GM23338 (cell line): ENCODE results near the gene NPTXR. TPM values are rescaled to one million over a fixed set of nuclear protein-coding genes. Genes with fewer than 3 reads are reported as not detected.

ENCODE experiments used
- ATAC-seq: fragments of 200-7000 bp; cut with Tn5 transposase; 3 replicates; pipeline ENCODE4 v1.9.1; 2020
- DNase-seq: peaks from one replicate; pipeline ENCODE4 v3.0.0-alpha.2; 2015; ENCODE audit warnings: low spot score
- H2AFZ ChIP-seq: fragments of 200-600 bp; sonication (generic); 2 replicates; pipeline ENCODE4 v1.8.0; 2016; ENCODE audit warnings: antibody characterized with exemption, mild to moderate bottlenecking, moderate library complexity
- H3F3A ChIP-seq: fragments of 200-600 bp; sonication (generic); replicated peaks from 2 replicates; pipeline ENCODE4 v1.8.0; 2017; ENCODE audit warnings: antibody characterized with exemption, mixed run types, low read depth
- H3K27ac ChIP-seq: fragments of 200-600 bp; sonication (generic); 2 replicates; pipeline ENCODE4 v1.6.1; 2016; ENCODE audit warnings: low read depth
- H3K27me3 ChIP-seq: fragments of 200-600 bp; sonication (generic); 2 replicates; pipeline ENCODE4 v1.8.0; 2016; ENCODE audit warnings: mild to moderate bottlenecking, mixed run types, moderate library complexity; ENCODE audit not compliant: insufficient read depth
- H3K36me3 ChIP-seq: fragments of 200-600 bp; sonication (generic); 2 replicates; pipeline ENCODE4 v1.8.0; 2016; ENCODE audit warnings: mild to moderate bottlenecking; ENCODE audit not compliant: insufficient read depth
- H3K4me1 ChIP-seq: fragments of 200-600 bp; sonication (generic); 2 replicates; pipeline ENCODE4 v1.8.0; 2016; ENCODE audit warnings: mild to moderate bottlenecking, moderate library complexity; ENCODE audit not compliant: insufficient read depth
- H3K4me2 ChIP-seq: fragments of 200-600 bp; sonication (generic); 2 replicates; pipeline ENCODE4 v1.7.1; 2017; ENCODE audit warnings: mixed run types
- H3K4me3 ChIP-seq: fragments of 200-600 bp; sonication (generic); 2 replicates; pipeline ENCODE4 v1.6.1; 2016; ENCODE audit warnings: mixed run types
- H3K79me2 ChIP-seq: fragments of 200-600 bp; sonication (generic); replicated peaks from 2 replicates; pipeline ENCODE4 v1.8.0; 2017; ENCODE audit warnings: mild to moderate bottlenecking; ENCODE audit not compliant: insufficient read depth
- H3K9me2 ChIP-seq: fragments of 200-600 bp; sonication (generic); 2 replicates; pipeline ENCODE4 v1.8.0; 2017; ENCODE audit not compliant: insufficient read depth
- H4K20me1 ChIP-seq: fragments of 200-600 bp; sonication (generic); replicated peaks from 2 replicates; pipeline ENCODE4 v1.8.0; 2017; ENCODE audit warnings: mild to moderate bottlenecking; ENCODE audit not compliant: insufficient read depth
- H3K27ac Mint-ChIP-seq: 2 replicates; pipeline ENCODE4 v1.8.0; 2020; ENCODE audit warnings: inconsistent platforms, mild to moderate bottlenecking, moderate library complexity, mixed read lengths
- H3K27me3 Mint-ChIP-seq: 3 replicates; pipeline ENCODE4 v1.8.0; 2022; ENCODE audit warnings: low read depth, mild to moderate bottlenecking, moderate library complexity, mixed read lengths, inconsistent platforms; ENCODE audit not compliant: insufficient read depth, poor library complexity
- H3K36me3 Mint-ChIP-seq: 3 replicates; pipeline ENCODE4 v1.8.0; 2021; ENCODE audit warnings: low read depth, mild to moderate bottlenecking, inconsistent platforms, moderate library complexity, mixed read lengths
- H3K4me1 Mint-ChIP-seq: 3 replicates; pipeline ENCODE4 v1.8.0; 2020; ENCODE audit warnings: mild to moderate bottlenecking, inconsistent platforms, mixed read lengths
- H3K4me3 Mint-ChIP-seq: 3 replicates; pipeline ENCODE4 v1.8.0; 2021; ENCODE audit warnings: moderate library complexity, mild to moderate bottlenecking, inconsistent platforms, mixed read lengths
- H3K9me3 Mint-ChIP-seq: 3 replicates; pipeline ENCODE4 v1.8.0; 2020; ENCODE audit warnings: moderate library complexity, mild to moderate bottlenecking, inconsistent platforms, mixed read lengths
- CREB1 ChIP-seq: fragments of 250-450 bp; sonication (Bioruptor Pico); IDR thresholded peaks from 2 replicates; pipeline ENCODE4 v1.5.0; 2020; ENCODE audit warnings: low read depth, mild to moderate bottlenecking, moderate library complexity
- EZH2 ChIP-seq: fragments of 200-600 bp; sonication (generic); IDR thresholded peaks from one replicate; pipeline ENCODE4 v1.8.0; 2017; ENCODE audit warnings: antibody characterized with exemption, mild to moderate bottlenecking, low read depth; ENCODE audit not compliant: unreplicated experiment
- EZH2phosphoT487 ChIP-seq: fragments of 200-600 bp; sonication (generic); IDR thresholded peaks from one replicate; pipeline ENCODE4 v1.8.1; 2018; ENCODE audit warnings: antibody characterized with exemption; ENCODE audit not compliant: unreplicated experiment
- JUNB ChIP-seq: IDR thresholded peaks from one replicate; pipeline ENCODE4 v1.6.1; 2016; ENCODE audit warnings: antibody characterized with exemption; ENCODE audit not compliant: unreplicated experiment
- NANOG ChIP-seq: IDR thresholded peaks from 2 replicates; pipeline ENCODE4 v1.6.1; 2016; ENCODE audit warnings: antibody characterized with exemption, borderline replicate concordance
- POLR2AphosphoS5 ChIP-seq: IDR thresholded peaks from 2 replicates; pipeline ENCODE4 v1.6.1; 2016; ENCODE audit warnings: antibody characterized with exemption, low read depth
- STAT1 ChIP-seq: IDR thresholded peaks from one replicate; pipeline ENCODE4 v1.6.1; 2016; ENCODE audit warnings: antibody characterized with exemption; ENCODE audit not compliant: unreplicated experiment
- ZNF114 ChIP-seq: fragments of 250-450 bp; sonication (Bioruptor Pico); IDR thresholded peaks from 2 replicates; pipeline ENCODE4 v1.5.0; 2020; ENCODE audit warnings: mild to moderate bottlenecking, moderate library complexity
- ZNF331 ChIP-seq: fragments of 250-450 bp; sonication (Bioruptor Pico); IDR thresholded peaks from 2 replicates; pipeline ENCODE4 v1.5.0; 2020; ENCODE audit warnings: low read depth, mild to moderate bottlenecking, moderate library complexity
- polyA plus RNA-seq: library from polyadenylated mRNA; unstranded; fragments of >200 nt; fragmentation: Nextera tagmentation; extraction: Ambion mirVana; gene quantifications from 2 replicates; pipeline ENCODE4 v1.2.1, GENCODE V29; 2016
- total RNA-seq: library from RNA; depleted of rRNA; stranded (reverse); fragments of >200 nt; shearing (Covaris generic); gene quantifications from 2 replicates; pipeline ENCODE4 v1.2.3, GENCODE V29; 2014
- TF ChIP-seq, protein P1 (sequence below): IDR thresholded peaks from 2 replicates; pipeline ENCODE4 v1.6.1; 2016; ENCODE audit warnings: antibody characterized with exemption
- TF ChIP-seq, protein P2 (sequence below): fragments of 250-450 bp; sonication (Bioruptor Pico); IDR thresholded peaks from 2 replicates; pipeline ENCODE4 v1.5.0; 2020; ENCODE audit warnings: mild to moderate bottlenecking, moderate library complexity
- TF ChIP-seq, protein P3 (sequence below): IDR thresholded peaks from one replicate; pipeline ENCODE4 v1.6.1; 2018; ENCODE audit warnings: antibody characterized with exemption; ENCODE audit not compliant: unreplicated experiment

Gene NPTXR
- total and polyA plus RNA-seq, 2 experiments from 2014 or later = 0.89 to 13.4 TPM

DNA sequence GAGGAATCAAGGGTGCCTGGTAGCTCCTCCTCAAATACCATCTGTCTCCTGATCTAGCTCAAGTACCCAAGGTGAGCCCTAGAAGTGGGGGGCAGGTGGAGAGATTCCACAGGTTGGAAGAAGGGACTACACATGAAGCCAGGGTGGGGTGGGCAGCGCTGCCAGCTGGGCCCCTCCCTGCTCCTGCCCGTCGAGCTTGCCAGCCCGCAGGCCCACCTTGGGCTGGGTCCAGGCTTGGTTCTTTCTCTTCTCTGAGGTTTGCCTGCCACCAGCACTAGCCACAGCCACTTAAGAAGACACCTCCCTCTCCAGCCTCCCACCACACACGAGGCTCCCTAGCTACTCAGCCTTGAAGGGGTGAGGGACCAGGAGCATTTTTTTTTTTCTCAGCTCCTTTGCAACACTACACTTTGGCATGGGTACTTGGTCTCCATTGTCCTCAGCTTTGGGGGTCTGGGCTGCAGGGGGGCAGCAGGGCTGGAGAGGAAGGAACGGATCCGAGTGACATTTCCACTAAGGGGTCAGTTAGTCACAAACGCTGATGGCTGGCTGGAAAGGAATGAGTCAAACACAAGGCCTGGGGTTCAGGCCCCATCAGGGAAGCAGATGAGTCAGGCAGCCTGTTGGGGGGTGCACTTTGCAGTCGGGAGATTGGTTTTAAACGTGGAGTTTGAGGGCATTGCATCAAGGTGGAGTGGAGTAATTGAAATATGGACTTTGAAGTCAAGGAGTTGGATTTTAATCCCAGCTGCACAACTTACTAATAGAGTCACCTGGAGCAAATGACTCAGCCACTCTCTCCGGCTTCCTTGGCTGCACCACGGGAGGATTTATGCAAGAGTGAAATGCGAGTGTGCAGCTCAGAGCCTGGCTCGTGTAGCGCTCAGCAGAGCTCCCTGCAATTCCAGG, 7.4 kb upstream of the NPTXR start:
- no peak for ATAC-seq
- H3K27me3 Mint-ChIP-seq = peaks cover 3% of the 10 kb centered on the region
- peaks cover 6% of the 10 kb centered on the region for H3K27me3 ChIP-seq

More for the DNA sequence above, 7.4 kb upstream of the NPTXR start:
- no peak overlapping the region for H3K4me3 ChIP-seq
- H3K9me2 ChIP-seq = no peaks in the 10 kb centered on the region
- DNase-seq = no peak
- H3K36me3 ChIP-seq = no peaks in the 10 kb centered on the region
- TF ChIP-seq, protein P1, sequence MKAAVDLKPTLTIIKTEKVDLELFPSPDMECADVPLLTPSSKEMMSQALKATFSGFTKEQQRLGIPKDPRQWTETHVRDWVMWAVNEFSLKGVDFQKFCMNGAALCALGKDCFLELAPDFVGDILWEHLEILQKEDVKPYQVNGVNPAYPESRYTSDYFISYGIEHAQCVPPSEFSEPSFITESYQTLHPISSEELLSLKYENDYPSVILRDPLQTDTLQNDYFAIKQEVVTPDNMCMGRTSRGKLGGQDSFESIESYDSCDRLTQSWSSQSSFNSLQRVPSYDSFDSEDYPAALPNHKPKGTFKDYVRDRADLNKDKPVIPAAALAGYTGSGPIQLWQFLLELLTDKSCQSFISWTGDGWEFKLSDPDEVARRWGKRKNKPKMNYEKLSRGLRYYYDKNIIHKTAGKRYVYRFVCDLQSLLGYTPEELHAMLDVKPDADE = no peak
- no peak for TF ChIP-seq CREB1 (CRISPR knock-in tag)
- TF ChIP-seq ZNF331 (CRISPR knock-in tag) = no peak
- TF ChIP-seq, protein P2, sequence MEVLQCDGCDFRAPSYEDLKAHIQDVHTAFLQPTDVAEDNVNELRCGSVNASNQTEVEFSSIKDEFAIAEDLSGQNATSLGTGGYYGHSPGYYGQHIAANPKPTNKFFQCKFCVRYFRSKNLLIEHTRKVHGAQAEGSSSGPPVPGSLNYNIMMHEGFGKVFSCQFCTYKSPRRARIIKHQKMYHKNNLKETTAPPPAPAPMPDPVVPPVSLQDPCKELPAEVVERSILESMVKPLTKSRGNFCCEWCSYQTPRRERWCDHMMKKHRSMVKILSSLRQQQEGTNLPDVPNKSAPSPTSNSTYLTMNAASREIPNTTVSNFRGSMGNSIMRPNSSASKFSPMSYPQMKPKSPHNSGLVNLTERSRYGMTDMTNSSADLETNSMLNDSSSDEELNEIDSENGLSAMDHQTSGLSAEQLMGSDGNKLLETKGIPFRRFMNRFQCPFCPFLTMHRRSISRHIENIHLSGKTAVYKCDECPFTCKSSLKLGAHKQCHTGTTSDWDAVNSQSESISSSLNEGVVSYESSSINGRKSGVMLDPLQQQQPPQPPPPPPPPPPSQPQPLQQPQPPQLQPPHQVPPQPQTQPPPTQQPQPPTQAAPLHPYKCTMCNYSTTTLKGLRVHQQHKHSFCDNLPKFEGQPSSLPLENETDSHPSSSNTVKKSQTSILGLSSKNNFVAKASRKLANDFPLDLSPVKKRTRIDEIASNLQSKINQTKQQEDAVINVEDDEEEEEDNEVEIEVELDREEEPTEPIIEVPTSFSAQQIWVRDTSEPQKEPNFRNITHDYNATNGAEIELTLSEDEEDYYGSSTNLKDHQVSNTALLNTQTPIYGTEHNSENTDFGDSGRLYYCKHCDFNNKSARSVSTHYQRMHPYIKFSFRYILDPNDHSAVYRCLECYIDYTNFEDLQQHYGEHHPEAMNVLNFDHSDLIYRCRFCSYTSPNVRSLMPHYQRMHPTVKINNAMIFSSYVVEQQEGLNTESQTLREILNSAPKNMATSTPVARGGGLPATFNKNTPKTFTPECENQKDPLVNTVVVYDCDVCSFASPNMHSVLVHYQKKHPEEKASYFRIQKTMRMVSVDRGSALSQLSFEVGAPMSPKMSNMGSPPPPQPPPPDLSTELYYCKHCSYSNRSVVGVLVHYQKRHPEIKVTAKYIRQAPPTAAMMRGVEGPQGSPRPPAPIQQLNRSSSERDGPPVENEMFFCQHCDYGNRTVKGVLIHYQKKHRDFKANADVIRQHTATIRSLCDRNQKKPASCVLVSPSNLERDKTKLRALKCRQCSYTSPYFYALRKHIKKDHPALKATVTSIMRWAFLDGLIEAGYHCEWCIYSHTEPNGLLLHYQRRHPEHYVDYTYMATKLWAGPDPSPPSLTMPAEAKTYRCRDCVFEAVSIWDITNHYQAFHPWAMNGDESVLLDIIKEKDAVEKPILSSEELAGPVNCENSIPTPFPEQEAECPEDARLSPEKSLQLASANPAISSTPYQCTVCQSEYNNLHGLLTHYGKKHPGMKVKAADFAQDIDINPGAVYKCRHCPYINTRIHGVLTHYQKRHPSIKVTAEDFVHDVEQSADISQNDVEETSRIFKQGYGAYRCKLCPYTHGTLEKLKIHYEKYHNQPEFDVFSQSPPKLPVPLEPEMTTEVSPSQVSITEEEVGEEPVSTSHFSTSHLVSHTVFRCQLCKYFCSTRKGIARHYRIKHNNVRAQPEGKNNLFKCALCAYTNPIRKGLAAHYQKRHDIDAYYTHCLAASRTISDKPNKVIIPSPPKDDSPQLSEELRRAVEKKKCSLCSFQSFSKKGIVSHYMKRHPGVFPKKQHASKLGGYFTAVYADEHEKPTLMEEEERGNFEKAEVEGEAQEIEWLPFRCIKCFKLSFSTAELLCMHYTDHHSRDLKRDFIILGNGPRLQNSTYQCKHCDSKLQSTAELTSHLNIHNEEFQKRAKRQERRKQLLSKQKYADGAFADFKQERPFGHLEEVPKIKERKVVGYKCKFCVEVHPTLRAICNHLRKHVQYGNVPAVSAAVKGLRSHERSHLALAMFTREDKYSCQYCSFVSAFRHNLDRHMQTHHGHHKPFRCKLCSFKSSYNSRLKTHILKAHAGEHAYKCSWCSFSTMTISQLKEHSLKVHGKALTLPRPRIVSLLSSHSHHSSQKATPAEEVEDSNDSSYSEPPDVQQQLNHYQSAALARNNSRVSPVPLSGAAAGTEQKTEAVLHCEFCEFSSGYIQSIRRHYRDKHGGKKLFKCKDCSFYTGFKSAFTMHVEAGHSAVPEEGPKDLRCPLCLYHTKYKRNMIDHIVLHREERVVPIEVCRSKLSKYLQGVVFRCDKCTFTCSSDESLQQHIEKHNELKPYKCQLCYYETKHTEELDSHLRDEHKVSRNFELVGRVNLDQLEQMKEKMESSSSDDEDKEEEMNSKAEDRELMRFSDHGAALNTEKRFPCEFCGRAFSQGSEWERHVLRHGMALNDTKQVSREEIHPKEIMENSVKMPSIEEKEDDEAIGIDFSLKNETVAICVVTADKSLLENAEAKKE = no peak
- TF ChIP-seq JUNB = no peak
- no peak for TF ChIP-seq EZH2phosphoT487
- TF ChIP-seq, protein P3, sequence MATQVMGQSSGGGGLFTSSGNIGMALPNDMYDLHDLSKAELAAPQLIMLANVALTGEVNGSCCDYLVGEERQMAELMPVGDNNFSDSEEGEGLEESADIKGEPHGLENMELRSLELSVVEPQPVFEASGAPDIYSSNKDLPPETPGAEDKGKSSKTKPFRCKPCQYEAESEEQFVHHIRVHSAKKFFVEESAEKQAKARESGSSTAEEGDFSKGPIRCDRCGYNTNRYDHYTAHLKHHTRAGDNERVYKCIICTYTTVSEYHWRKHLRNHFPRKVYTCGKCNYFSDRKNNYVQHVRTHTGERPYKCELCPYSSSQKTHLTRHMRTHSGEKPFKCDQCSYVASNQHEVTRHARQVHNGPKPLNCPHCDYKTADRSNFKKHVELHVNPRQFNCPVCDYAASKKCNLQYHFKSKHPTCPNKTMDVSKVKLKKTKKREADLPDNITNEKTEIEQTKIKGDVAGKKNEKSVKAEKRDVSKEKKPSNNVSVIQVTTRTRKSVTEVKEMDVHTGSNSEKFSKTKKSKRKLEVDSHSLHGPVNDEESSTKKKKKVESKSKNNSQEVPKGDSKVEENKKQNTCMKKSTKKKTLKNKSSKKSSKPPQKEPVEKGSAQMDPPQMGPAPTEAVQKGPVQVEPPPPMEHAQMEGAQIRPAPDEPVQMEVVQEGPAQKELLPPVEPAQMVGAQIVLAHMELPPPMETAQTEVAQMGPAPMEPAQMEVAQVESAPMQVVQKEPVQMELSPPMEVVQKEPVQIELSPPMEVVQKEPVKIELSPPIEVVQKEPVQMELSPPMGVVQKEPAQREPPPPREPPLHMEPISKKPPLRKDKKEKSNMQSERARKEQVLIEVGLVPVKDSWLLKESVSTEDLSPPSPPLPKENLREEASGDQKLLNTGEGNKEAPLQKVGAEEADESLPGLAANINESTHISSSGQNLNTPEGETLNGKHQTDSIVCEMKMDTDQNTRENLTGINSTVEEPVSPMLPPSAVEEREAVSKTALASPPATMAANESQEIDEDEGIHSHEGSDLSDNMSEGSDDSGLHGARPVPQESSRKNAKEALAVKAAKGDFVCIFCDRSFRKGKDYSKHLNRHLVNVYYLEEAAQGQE = no peak
- no peak for TF ChIP-seq NANOG
- TF ChIP-seq ZNF114 (CRISPR knock-in tag) = no peak
- no peak for TF ChIP-seq EZH2
- no peak for TF ChIP-seq STAT1
- no peak for TF ChIP-seq POLR2AphosphoS5
- Mint-ChIP-seq H3K4me3 (no peak overlapping the region), H3K36me3 (no peaks in the 10 kb centered on the region), H3K9me3 (no peaks in the 10 kb centered on the region), H3K4me1 (peaks cover 8% of the 10 kb centered on the region), H3K27ac (no peak overlapping the region)
- no peak overlapping the region for H3K27ac ChIP-seq
- peaks cover 5% of the 10 kb centered on the region; the same call in 1 of the 2 replicates for H3K4me1 ChIP-seq
- H2AFZ ChIP-seq = no peak overlapping the region
- no peak overlapping the region for H3K4me2 ChIP-seq
- no peaks in the 10 kb centered on the region for H3K79me2 ChIP-seq
- no peaks in the 10 kb centered on the region for H4K20me1 ChIP-seq
- no peaks in the 10 kb centered on the region; the same call in 1 of the 2 replicates for H3F3A ChIP-seq
